K562 (cell line): ENCODE data around the gene TCF3. TPM values are rescaled to one million over a fixed set of nuclear protein-coding genes. Genes with fewer than 3 reads are reported as not detected.

ENCODE experiments used
- MCM7 ChIP-seq, 2 experiments: fragments of 450-650 bp; IDR thresholded peaks; 2 replicates each; pipeline ENCODE4 v1.6.1; 2016 to 2018
- NCOA4 ChIP-seq: fragments of 450-650 bp; IDR thresholded peaks from 2 replicates; pipeline ENCODE4 v1.6.1; 2018; ENCODE audit warnings: mild to moderate bottlenecking; ENCODE audit not compliant: partially characterized antibody
- NCOA6 ChIP-seq: fragments of 450-650 bp; IDR thresholded peaks from 2 replicates; pipeline ENCODE4 v1.6.1; 2017; ENCODE audit warnings: mild to moderate bottlenecking
- NONO ChIP-seq, 2 experiments: fragments of 200-400 bp in 1 of 2; fragments of 450-650 bp in 1 of 2; formaldehyde crosslinking in 1 of 2; IDR thresholded peaks; 2 replicates each; pipeline ENCODE4 v1.6.1; 2017; ENCODE audit warnings: low read depth in 2 of 2, mild to moderate bottlenecking in 2 of 2, moderate library complexity in 2 of 2, low read length in 1 of 2
- RFX5 ChIP-seq: IDR thresholded peaks from 2 replicates; pipeline ENCODE4 v1.6.1; 2011; ENCODE audit warnings: low read depth, mild to moderate bottlenecking, improper control_type of control experiment, low read length
- ZC3H11A ChIP-seq: IDR thresholded peaks from 2 replicates; pipeline ENCODE4 v1.6.1; 2012; ENCODE audit warnings: low read depth, low read length, improper control_type of control experiment
- ZNF175 ChIP-seq: fragments of 200-800 bp; sonication (Bioruptor generic); IDR thresholded peaks from 2 replicates; pipeline ENCODE4 v1.6.1; 2016; ENCODE audit warnings: low read depth, mild to moderate bottlenecking, missing genetic modification characterization, missing compliant biosample characterization
- polyA plus RNA-seq, 8 experiments: library from polyadenylated mRNA; depleted of rRNA in 4 of 8; stranded (reverse) in 5 of 8; unstranded in 3 of 8; fragments of >200 nt; fragmentation: Nextera tagmentation in 2 of 8; fragmentation: Illumina TruSeq in 1 of 8; extraction: Ambion mirVana in 2 of 8; extraction: Trizol in 1 of 8; gene quantifications; 2 replicates each; pipeline versions ENCODE4 v1.2.1 to v1.2.3, GENCODE V29; 2011 to 2014; ENCODE audit warnings: inconsistent platforms in 1 of 8, missing spikeins in 1 of 8
- total RNA-seq, 7 experiments: library from RNA; depleted of rRNA in 6 of 7; stranded (reverse); fragments of >200 nt in 6 of 7; fragmentation: Illumina TruSeq in 2 of 7; extraction: Trizol in 2 of 7; gene quantifications; 2 replicates each; pipeline versions ENCODE4 v1.2.1 to v1.2.3, GENCODE V29; 2011 to 2021; ENCODE audit warnings: low replicate concordance in 1 of 7
- TF ChIP-seq, protein P1 (sequence below): fragments of 450-650 bp; IDR thresholded peaks from 2 replicates; pipeline ENCODE4 v1.6.1; 2016; ENCODE audit warnings: borderline replicate concordance
- TF ChIP-seq, protein P2 (sequence below), 2 experiments: fragments of 450-650 bp in 1 of 2; sonication (generic) in 1 of 2; formaldehyde crosslinking in 1 of 2; IDR thresholded peaks; 2 replicates each; pipeline versions ENCODE4 v1.7.1 to v1.9.0; 2016 to 2022; ENCODE audit warnings: inconsistent platforms in 1 of 2, mild to moderate bottlenecking in 1 of 2, missing genetic modification reagents in 1 of 2
- TF ChIP-seq, protein P3 (sequence below): fragments of 250-450 bp; sonication (Bioruptor Pico); IDR thresholded peaks from 2 replicates; pipeline ENCODE4 v1.8.0; 2022; ENCODE audit warnings: inconsistent platforms

The TCF3 gene
- total and polyA plus RNA-seq, 9 of the 15 experiments (the other 6 are each of a cell fraction or from before 2014, with no cell fraction given) = 5.6 to 259 (median 84.0) TPM

DNA sequence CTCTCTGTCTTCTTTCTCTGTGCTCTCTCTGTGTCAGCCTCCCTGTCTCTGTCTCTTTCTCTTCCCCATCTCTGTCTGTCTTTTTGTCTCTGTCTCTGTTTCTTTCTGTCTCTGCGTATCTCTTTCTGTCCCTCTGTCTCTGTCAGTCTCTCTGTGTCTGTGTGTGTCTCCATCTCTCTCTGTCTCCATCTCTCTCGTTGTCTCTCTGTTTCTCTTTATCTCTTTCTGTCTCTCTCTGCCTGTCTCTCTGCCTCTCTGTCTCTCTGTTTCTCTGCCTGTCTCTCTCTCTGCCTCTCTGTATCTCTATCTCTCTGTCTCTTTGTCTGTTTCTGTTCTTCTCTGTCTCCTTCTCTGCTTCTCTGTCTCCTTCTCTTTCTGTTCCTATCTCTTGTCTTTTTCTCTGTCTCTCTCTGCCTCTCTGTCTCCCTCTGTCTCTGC, 15.7 kb upstream of the TCF3 start (continued):
- TF ChIP-seq NCOA4 (peak; percentile 49), ZNF175 (CRISPR knock-in tag) (no peak), NONO (IDR thresholded peaks at IDR 0.05; ENCODE audit: low read depth in 2 of 2, low read length in 1 of 2) (no peak), RFX5 (no peak), NCOA6 (no peak), MCM7 (IDR thresholded peaks at IDR 0.05) (no peak), ZC3H11A (no peak)
- TF ChIP-seq, protein P1, sequence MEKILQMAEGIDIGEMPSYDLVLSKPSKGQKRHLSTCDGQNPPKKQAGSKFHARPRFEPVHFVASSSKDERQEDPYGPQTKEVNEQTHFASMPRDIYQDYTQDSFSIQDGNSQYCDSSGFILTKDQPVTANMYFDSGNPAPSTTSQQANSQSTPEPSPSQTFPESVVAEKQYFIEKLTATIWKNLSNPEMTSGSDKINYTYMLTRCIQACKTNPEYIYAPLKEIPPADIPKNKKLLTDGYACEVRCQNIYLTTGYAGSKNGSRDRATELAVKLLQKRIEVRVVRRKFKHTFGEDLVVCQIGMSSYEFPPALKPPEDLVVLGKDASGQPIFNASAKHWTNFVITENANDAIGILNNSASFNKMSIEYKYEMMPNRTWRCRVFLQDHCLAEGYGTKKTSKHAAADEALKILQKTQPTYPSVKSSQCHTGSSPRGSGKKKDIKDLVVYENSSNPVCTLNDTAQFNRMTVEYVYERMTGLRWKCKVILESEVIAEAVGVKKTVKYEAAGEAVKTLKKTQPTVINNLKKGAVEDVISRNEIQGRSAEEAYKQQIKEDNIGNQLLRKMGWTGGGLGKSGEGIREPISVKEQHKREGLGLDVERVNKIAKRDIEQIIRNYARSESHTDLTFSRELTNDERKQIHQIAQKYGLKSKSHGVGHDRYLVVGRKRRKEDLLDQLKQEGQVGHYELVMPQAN = peak; percentile 34; the same call in 1 of the 2 replicates
- TF ChIP-seq, protein P2, sequence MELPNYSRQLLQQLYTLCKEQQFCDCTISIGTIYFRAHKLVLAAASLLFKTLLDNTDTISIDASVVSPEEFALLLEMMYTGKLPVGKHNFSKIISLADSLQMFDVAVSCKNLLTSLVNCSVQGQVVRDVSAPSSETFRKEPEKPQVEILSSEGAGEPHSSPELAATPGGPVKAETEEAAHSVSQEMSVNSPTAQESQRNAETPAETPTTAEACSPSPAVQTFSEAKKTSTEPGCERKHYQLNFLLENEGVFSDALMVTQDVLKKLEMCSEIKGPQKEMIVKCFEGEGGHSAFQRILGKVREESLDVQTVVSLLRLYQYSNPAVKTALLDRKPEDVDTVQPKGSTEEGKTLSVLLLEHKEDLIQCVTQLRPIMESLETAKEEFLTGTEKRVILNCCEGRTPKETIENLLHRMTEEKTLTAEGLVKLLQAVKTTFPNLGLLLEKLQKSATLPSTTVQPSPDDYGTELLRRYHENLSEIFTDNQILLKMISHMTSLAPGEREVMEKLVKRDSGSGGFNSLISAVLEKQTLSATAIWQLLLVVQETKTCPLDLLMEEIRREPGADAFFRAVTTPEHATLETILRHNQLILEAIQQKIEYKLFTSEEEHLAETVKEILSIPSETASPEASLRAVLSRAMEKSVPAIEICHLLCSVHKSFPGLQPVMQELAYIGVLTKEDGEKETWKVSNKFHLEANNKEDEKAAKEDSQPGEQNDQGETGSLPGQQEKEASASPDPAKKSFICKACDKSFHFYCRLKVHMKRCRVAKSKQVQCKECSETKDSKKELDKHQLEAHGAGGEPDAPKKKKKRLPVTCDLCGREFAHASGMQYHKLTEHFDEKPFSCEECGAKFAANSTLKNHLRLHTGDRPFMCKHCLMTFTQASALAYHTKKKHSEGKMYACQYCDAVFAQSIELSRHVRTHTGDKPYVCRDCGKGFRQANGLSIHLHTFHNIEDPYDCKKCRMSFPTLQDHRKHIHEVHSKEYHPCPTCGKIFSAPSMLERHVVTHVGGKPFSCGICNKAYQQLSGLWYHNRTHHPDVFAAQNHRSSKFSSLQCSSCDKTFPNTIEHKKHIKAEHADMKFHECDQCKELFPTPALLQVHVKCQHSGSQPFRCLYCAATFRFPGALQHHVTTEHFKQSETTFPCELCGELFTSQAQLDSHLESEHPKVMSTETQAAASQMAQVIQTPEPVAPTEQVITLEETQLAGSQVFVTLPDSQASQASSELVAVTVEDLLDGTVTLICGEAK (IDR thresholded peaks at IDR 0.05) = peak; percentile 23; the same call in 1 of the 2 replicates
- TF ChIP-seq, protein P2 (CRISPR knock-in tag; IDR thresholded peaks at IDR 0.05) = no peak
- TF ChIP-seq, protein P3, sequence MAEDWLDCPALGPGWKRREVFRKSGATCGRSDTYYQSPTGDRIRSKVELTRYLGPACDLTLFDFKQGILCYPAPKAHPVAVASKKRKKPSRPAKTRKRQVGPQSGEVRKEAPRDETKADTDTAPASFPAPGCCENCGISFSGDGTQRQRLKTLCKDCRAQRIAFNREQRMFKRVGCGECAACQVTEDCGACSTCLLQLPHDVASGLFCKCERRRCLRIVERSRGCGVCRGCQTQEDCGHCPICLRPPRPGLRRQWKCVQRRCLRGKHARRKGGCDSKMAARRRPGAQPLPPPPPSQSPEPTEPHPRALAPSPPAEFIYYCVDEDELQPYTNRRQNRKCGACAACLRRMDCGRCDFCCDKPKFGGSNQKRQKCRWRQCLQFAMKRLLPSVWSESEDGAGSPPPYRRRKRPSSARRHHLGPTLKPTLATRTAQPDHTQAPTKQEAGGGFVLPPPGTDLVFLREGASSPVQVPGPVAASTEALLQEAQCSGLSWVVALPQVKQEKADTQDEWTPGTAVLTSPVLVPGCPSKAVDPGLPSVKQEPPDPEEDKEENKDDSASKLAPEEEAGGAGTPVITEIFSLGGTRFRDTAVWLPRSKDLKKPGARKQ (CRISPR knock-in tag) = no peak
- TF ChIP-seq, all 486 proteins: peak for 8
